B cell (primary cell): Measurements from ENCODE around the gene MAL. TPM values are rescaled to one million over a fixed set of nuclear protein-coding genes. Genes with fewer than 3 reads are reported as not detected.
A peak's percentile ranks its signal among the peaks of the same experiment; 100 is the strongest.

Experiments
- ATAC-seq: fragments of 200-7000 bp; cut with Tn5 transposase; one replicate; pipeline ENCODE4 v1.10.0; 2021; ENCODE audit warnings: low read depth, mild to moderate bottlenecking, moderate number of reproducible peaks, moderate library complexity
- CTCF ChIA-PET: fragments of 350-600 bp; sonication (Branson Sonifier 250); formaldehyde crosslinking; loops from one replicate; lab custom pipeline; 2021; ENCODE audit warnings: antibody characterized with exemption, inconsistent platforms; lab: Charles Lee
- POLR2A ChIA-PET: fragments of 350-600 bp; sonication (Branson Sonifier 250); formaldehyde crosslinking; loops from one replicate; lab custom pipeline; 2021; ENCODE audit warnings: antibody characterized with exemption; lab: Charles Lee
- DNase-seq: peaks from one replicate; pipeline ENCODE4 v3.0.0; 2013
- H2AFZ ChIP-seq: 2 replicates; pipeline ENCODE4 v1.6.1; 2012; ENCODE audit warnings: mild to moderate bottlenecking, low read depth, low read length; ENCODE audit not compliant: insufficient read depth, poor library complexity, severe bottlenecking
- H3K27ac ChIP-seq, 2 donors: 1 replicate in 1 of 2; 2 replicates in 1 of 2; pipeline ENCODE4 v1.5.1; 2012 to 2013; ENCODE audit warnings: low read length in 2 of 2, mild to moderate bottlenecking in 2 of 2, moderate library complexity in 1 of 2
- H3K27me3 ChIP-seq, 4 experiments: fragments of 200-600 bp in 1 of 4; sonication (generic) in 1 of 4; replicated peaks in 1 of 4; 1 replicate in 2 of 4; 2 replicates in 2 of 4; pipeline versions ENCODE4 v1.6.1 to v1.7.0; 2013 to 2016; ENCODE audit warnings: low read length in 3 of 4, mild to moderate bottlenecking in 2 of 4, mixed read lengths in 1 of 4, moderate library complexity in 1 of 4; ENCODE audit not compliant: insufficient read depth in 4 of 4, control insufficient read depth in 3 of 4; ENCODE audit errors: control extremely low read depth in 1 of 4
- H3K36me3 ChIP-seq, 2 experiments: replicated peaks in 1 of 2; 1 replicate in 1 of 2; 2 replicates in 1 of 2; pipeline versions ENCODE4 v1.6.1 to v1.7.1; 2013; ENCODE audit warnings: low read length in 1 of 2; ENCODE audit not compliant: insufficient read depth in 2 of 2, control insufficient read depth in 1 of 2; ENCODE audit errors: control extremely low read depth in 1 of 2, extremely low read depth in 1 of 2
- H3K4me1 ChIP-seq, 2 donors: fragments of 200-600 bp in 1 of 2; sonication (generic) in 1 of 2; 1 replicate in 1 of 2; 2 replicates in 1 of 2; pipeline versions ENCODE4 v1.5.1 to v1.6.1; 2013 to 2017; ENCODE audit warnings: low read length in 2 of 2; ENCODE audit not compliant: control insufficient read depth in 2 of 2, insufficient read depth in 2 of 2
- H3K4me2 ChIP-seq: replicated peaks from 2 replicates; pipeline ENCODE3; 2012; ENCODE audit warnings: mild to moderate bottlenecking, low read depth, low read length; ENCODE audit not compliant: poor library complexity, severe bottlenecking
- H3K4me3 ChIP-seq, 5 experiments: fragments of 200-600 bp in 1 of 5; sonication (generic) in 1 of 5; 1 replicate in 3 of 5; 2 replicates in 2 of 5; pipeline versions ENCODE4 v1.5.1 to v1.7.0; 2011 to 2016; ENCODE audit warnings: low read length in 4 of 5, mild to moderate bottlenecking in 4 of 5, low read depth in 2 of 5, control low read depth in 1 of 5, moderate library complexity in 1 of 5; ENCODE audit not compliant: insufficient read depth in 1 of 5; ENCODE audit errors: control extremely low read depth in 1 of 5, extremely low read depth in 1 of 5
- H3K79me2 ChIP-seq: fragments of 200-600 bp; sonication (generic); one replicate; pipeline ENCODE4 v1.6.0; 2016; ENCODE audit warnings: low read length; ENCODE audit not compliant: control insufficient read depth, insufficient read depth
- H3K9ac ChIP-seq: fragments of 200-600 bp; sonication (generic); 2 replicates; pipeline ENCODE4 v1.6.1; 2017; ENCODE audit warnings: mild to moderate bottlenecking, low read length, moderate library complexity
- H3K9me3 ChIP-seq, 3 donors: one replicate each; pipeline versions ENCODE4 v1.6.1 to v1.7.1; 2013; ENCODE audit warnings: low read length in 2 of 3; ENCODE audit not compliant: control insufficient read depth in 2 of 3, insufficient read depth in 1 of 3; ENCODE audit errors: control extremely low read depth in 1 of 3
- H4K20me1 ChIP-seq: 2 replicates; pipeline ENCODE4 v1.6.0; 2012; ENCODE audit warnings: mild to moderate bottlenecking, low read length; ENCODE audit not compliant: insufficient read depth, control insufficient read depth, poor library complexity, severe bottlenecking
- H3K27ac Mint-ChIP-seq: one replicate; pipeline ENCODE4 v1.8.0; 2021; ENCODE audit warnings: mixed read lengths
- H3K27me3 Mint-ChIP-seq: one replicate; pipeline ENCODE4 v1.8.0; 2021; ENCODE audit warnings: mixed read lengths
- H3K4me1 Mint-ChIP-seq: one replicate; pipeline ENCODE4 v1.8.0; 2021; ENCODE audit warnings: mixed read lengths
- H3K4me3 Mint-ChIP-seq: one replicate; pipeline ENCODE4 v1.8.0; 2021; ENCODE audit warnings: mixed read lengths
- H3K9me3 Mint-ChIP-seq: one replicate; pipeline ENCODE4 v1.8.0; 2022; ENCODE audit warnings: mixed read lengths; ENCODE audit not compliant: insufficient read depth
- EZH2 ChIP-seq: IDR thresholded peaks from 2 replicates; pipeline ENCODE4 v1.6.1; 2012; ENCODE audit warnings: borderline replicate concordance, low read depth, mild to moderate bottlenecking, moderate library complexity, low read length; ENCODE audit not compliant: insufficient read depth, poor library complexity, severe bottlenecking
- WGBS: methylation state at CpG from one replicate; pipeline ENCODE4 v1.1.5; 2013; ENCODE audit warnings: missing lambda C conversion rate; ENCODE audit not compliant: insufficient coverage; 5-methylcytosine and 5-hydroxymethylcytosine counted together
- intact Hi-C: fragments of 100-400 bp; cut with micrococcal nuclease; formaldehyde crosslinking; loops from one replicate; pipeline ENCODE4 v1.10.0; 2022
- polyA plus RNA-seq: library from polyadenylated mRNA; depleted of rRNA; stranded (reverse); fragments of >200 nt; gene quantifications from 2 replicates; pipeline ENCODE4 v1.2.3, GENCODE V29; 2012
- total RNA-seq, 2 donors: library from RNA; stranded (reverse); fragments of 120-200 nt in 1 of 2; gene quantifications; 1 replicate in 1 of 2; 2 replicates in 1 of 2; pipeline versions ENCODE4 v1.2.3 to v1.2.4, GENCODE V29; 2013 to 2022
- TF ChIP-seq, protein P1 (sequence below): fragments of 200-600 bp; IDR thresholded peaks from one replicate; pipeline ENCODE4 v1.8.0; 2022; ENCODE audit warnings: antibody characterized with exemption, mild to moderate bottlenecking

MAL gene
- total and polyA plus RNA-seq, 2 donors (not counting 1 experiment from before 2014, with no cell fraction given): 0.74 to 3.0 TPM

DNA sequence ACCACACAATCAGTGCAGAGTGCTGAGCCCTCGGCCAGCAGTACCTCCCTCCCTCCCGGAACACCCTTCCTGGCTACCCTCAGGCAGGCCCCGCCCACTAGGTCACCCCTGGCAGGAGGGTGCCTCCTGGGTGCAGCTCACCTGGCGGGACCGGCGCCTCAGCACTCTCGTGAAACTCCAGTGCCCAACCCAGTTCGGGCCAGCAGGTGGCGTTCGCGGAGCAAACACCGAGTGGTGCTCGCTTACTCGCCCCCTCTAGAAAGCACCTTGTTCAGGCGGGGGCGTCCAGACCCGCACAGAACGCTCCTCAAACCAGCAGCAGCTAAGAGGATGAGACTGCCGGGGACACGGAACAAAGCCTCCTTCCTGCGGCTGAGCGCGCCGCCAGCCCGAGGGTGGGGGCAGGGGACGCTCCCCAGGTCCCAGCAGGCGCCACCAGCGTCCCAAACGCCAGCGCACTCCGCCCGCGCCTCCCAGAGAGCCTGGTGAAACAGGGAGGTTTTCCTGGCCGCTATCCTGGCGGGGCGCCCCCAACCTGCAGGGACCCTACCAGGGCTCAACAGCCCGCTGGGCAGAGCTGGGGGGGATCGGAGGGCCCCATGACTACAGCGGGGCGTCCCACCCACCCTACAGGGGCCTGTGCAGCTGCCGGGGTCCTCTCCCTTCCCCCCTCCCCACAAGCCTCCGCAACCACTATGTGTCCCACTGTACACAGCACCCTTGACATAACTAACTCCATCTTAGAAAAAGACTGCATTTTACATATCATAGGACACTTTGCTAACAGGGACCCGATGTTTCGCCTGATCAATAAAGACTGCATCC lies 51.4 kb downstream of the MAL start:
- 9% methylated on average over 44 of the region's 44 CpGs for WGBS
- no peaks in the 10 kb centered on the region for H3K9me3 Mint-ChIP-seq
- peaks cover 18% of the 10 kb centered on the region for H3K27me3 Mint-ChIP-seq
- H3K27ac Mint-ChIP-seq: no peak overlapping the region
- peaks cover 10% of the 10 kb centered on the region for H3K4me1 Mint-ChIP-seq
- intact Hi-C loops: loop anchor here (1.0 to 2.0 kb wide), 2 partner anchors 38 to 130 kb away; partner anchors contain the start of gene ZNF892
- Histone ChIP-seq H3K4me1 (peaks cover 9 to 11% of the 10 kb centered on the region in 2 donors), H3K36me3 (no peaks in the 10 kb centered on the region), H2AFZ (peak overlapping the region; percentile 65), H3K79me2 (no peaks in the 10 kb centered on the region), H3K4me3 (peak overlapping the region in 4 of 5 experiments; percentile 7 to 41 (median 20)), H3K4me2 (peak overlapping the region; percentile 66), H3K9ac (peak overlapping the region; percentile 31), H3K27me3 (peaks cover 0 to 26% (median 8%) of the 10 kb centered on the region in 4 experiments), H4K20me1 (no peaks in the 10 kb centered on the region), H3K27ac (no peak overlapping the region), H3K9me3 (no peaks in the 10 kb centered on the region)
- H3K4me3 Mint-ChIP-seq: peak overlapping the region; percentile 64
- ChIA-PET CTCF (interaction anchor here (0.6 to 2.7 kb wide), 5 partner anchors 22 to 268 kb away, joined by 4 to 12 read pairs (median 4); no protein-coding TSS in a partner anchor), POLR2A (no interaction called here)
- no peak for TF ChIP-seq EZH2
- TF ChIP-seq, protein P1, sequence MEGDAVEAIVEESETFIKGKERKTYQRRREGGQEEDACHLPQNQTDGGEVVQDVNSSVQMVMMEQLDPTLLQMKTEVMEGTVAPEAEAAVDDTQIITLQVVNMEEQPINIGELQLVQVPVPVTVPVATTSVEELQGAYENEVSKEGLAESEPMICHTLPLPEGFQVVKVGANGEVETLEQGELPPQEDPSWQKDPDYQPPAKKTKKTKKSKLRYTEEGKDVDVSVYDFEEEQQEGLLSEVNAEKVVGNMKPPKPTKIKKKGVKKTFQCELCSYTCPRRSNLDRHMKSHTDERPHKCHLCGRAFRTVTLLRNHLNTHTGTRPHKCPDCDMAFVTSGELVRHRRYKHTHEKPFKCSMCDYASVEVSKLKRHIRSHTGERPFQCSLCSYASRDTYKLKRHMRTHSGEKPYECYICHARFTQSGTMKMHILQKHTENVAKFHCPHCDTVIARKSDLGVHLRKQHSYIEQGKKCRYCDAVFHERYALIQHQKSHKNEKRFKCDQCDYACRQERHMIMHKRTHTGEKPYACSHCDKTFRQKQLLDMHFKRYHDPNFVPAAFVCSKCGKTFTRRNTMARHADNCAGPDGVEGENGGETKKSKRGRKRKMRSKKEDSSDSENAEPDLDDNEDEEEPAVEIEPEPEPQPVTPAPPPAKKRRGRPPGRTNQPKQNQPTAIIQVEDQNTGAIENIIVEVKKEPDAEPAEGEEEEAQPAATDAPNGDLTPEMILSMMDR: peak; percentile 82
- ATAC-seq: peak; percentile 90
- peak; percentile 73 for DNase-seq

GRCh38 chr2:95077530-95077825 lies 52.0 kb downstream of the MAL start:
- Histone ChIP-seq H3K36me3 (no peaks in the 10 kb centered on the region), H3K27me3 (peaks cover 0 to 26% (median 6%) of the 10 kb centered on the region in 4 experiments), H3K4me3 (no peak overlapping the region), H3K79me2 (no peaks in the 10 kb centered on the region), H3K9ac (no peak overlapping the region), H4K20me1 (no peaks in the 10 kb centered on the region), H2AFZ (peak overlapping the region; percentile 65), H3K9me3 (no peaks in the 10 kb centered on the region), H3K4me1 (peaks cover 9 to 11% of the 10 kb centered on the region in 2 donors), H3K27ac (no peak overlapping the region), H3K4me2 (no peak overlapping the region)
- intact Hi-C loops: loop anchor here (1.0 to 2.0 kb wide), 2 partner anchors 38 to 129 kb away; partner anchors contain the start of gene ZNF892
- Mint-ChIP-seq H3K27ac (no peak overlapping the region), H3K4me3 (peak overlapping the region; percentile 64), H3K27me3 (peaks cover 13% of the 10 kb centered on the region), H3K9me3 (no peaks in the 10 kb centered on the region), H3K4me1 (peaks cover 10% of the 10 kb centered on the region)
- peak; percentile 13 for DNase-seq
- TF ChIP-seq EZH2: no peak
- TF ChIP-seq, protein P1: no peak
- WGBS: 15% methylated on average over 2 of the region's 3 CpGs
- POLR2A ChIA-PET: no interaction called here
- no peak for ATAC-seq
- CTCF ChIA-PET: interaction anchor here (0.6 to 1.5 kb wide), 3 partner anchors 55 to 283 kb away, joined by 3 to 5 read pairs (median 4); no protein-coding TSS in a partner anchor
